ENCODE data around the gene UNK.

DNA sequence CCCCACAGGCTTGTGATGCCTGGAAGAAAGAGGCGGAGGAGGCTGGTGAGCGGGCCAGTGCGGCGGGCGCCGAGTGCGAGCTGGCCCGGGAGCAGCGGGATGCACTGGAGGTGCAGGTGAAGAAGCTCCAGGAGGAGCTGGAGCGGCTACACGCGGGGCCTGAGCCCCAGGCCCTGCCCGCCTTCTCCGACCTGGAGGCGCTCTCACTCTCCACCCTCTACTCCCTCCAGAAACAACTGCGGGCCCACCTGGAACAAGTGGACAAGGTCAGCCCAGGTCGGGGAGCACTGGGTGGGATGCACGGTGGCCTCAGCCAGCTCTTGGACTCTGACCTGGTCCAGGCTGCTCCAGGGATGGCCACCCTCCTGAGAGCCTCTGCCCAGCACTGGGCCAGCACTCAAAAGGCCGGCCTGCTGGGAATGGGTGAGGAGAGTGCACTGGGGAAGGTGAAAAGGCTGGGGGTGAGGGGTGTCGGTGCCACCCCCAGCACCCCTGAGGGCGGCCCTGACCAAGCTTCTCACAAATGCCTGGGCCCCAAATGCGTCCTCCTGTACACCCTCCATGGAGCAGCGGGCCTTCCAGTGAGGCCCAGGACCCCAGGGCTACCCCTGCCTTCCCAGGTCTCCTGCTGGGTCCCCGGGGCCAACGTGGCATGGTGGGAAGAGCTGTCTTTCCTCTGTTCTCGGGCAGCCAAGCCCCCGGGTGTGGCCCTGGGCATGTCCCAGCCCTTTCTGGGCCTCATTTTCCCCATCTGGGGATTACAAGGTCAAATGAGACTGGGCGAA, 38.8 kb downstream of the UNK start:
- TF ChIP-seq POLR2AphosphoS5 (IDR thresholded peaks at IDR 0.05; ENCODE audit: low read depth, low read length) (no peak), POLR2A (IDR thresholded peaks at IDR 0.05; ENCODE audit: low read depth, low read length) (peak; percentile 31; the same call in 1 of the 2 replicates)

All from GM12892 (cell line).